ENCODE data around the gene GCC2.

DNA sequence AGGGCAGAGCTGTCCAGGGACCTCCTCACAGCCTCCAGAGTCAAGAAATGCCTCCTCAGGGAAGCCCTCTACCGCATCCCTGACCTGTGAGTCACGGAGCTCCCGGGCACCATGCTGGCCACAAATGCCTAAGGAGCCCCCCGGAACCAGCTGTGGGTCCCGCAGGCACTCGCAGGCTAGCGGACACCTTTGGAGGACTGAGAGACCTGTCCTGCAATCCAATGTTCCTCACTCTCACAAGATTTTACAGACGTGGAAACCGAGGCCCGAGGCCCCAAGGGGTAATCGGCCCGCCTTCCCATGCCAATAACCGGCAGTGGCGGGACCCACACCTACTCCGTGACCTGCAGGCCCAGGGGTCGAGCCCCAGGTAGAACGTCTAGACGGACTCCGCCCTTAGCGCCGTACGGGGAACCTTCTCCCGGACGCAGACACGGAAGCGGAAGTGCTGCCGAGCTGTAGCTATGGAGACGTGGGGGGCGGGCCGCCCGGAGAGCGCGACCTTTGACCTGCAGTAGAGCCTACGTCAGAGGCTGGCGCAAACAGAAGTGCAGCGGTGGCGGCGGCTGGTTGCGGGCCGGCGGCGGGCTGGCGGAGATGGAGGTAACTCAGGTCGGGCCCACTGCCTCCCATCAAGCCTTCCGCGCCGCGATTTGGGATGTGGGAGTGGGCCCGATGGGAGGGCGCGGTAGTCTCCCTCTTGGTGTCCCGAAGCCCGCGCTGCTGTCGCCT lies at the start of gene GCC2:
- TF ChIP-seq, protein P1, sequence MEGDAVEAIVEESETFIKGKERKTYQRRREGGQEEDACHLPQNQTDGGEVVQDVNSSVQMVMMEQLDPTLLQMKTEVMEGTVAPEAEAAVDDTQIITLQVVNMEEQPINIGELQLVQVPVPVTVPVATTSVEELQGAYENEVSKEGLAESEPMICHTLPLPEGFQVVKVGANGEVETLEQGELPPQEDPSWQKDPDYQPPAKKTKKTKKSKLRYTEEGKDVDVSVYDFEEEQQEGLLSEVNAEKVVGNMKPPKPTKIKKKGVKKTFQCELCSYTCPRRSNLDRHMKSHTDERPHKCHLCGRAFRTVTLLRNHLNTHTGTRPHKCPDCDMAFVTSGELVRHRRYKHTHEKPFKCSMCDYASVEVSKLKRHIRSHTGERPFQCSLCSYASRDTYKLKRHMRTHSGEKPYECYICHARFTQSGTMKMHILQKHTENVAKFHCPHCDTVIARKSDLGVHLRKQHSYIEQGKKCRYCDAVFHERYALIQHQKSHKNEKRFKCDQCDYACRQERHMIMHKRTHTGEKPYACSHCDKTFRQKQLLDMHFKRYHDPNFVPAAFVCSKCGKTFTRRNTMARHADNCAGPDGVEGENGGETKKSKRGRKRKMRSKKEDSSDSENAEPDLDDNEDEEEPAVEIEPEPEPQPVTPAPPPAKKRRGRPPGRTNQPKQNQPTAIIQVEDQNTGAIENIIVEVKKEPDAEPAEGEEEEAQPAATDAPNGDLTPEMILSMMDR (IDR thresholded peaks at IDR 0.05), result peak in 1 of 3 donors; percentile 72
- no peak for TF ChIP-seq POLR2A (IDR thresholded peaks at IDR 0.05)
